A549 (cell line): ENCODE measurements around the gene C4orf33.

Experiments used
- CHD2 ChIP-seq: fragments of 150-350 bp; IDR thresholded peaks from 2 replicates; pipeline ENCODE4 v1.6.1; 2014; ENCODE audit warnings: low read length; ENCODE audit not compliant: partially characterized antibody
- CTCF ChIP-seq: fragments of >200 bp; sonication (Bioruptor Twin); formaldehyde crosslinking; IDR thresholded peaks from 3 replicates; pipeline ENCODE4 v1.5.1; 2016
- MAZ ChIP-seq: fragments of 150-350 bp; IDR thresholded peaks from 2 replicates; pipeline ENCODE4 v1.6.1; 2014; ENCODE audit warnings: antibody characterized with exemption, low read depth, low read length, borderline replicate concordance
- RARB ChIP-seq: fragments of 250-450 bp; sonication (Bioruptor Pico); IDR thresholded peaks from 2 replicates; pipeline ENCODE4 v1.8.0; 2021; ENCODE audit warnings: mild to moderate bottlenecking, moderate library complexity

GRCh38 chr4:129149906-129150305 lies 54.0 kb downstream of the C4orf33 start:
- no peak for TF ChIP-seq MAZ
- no peak for TF ChIP-seq CTCF
- TF ChIP-seq RARB, result no peak
- no peak for TF ChIP-seq CHD2
